PC-3 (cell line): ENCODE measurements around the gene RHBDL2. TPM values are rescaled to one million over a fixed set of nuclear protein-coding genes. Genes with fewer than 3 reads are reported as not detected.

Experiments used
- ATAC-seq: fragments of 200-7000 bp; cut with Tn5 transposase; 2 replicates; pipeline ENCODE4 v1.9.1; 2020; ENCODE audit warnings: mild to moderate bottlenecking, moderate library complexity
- BruUV-seq: library from RNA; stranded (reverse); fragments of 400-500 nt; replicated peaks from 2 replicates; lab custom pipeline; 2021; lab: Mats Ljungman, UMichigan
- CTCF ChIA-PET: fragments of 300-600 bp; sonication (Branson Sonifier 250); formaldehyde crosslinking; loops from one replicate; lab custom pipeline; 2022; ENCODE audit warnings: antibody characterized with exemption; lab: Charles Lee
- POLR2A ChIA-PET: fragments of 300-600 bp; sonication (Branson Sonifier 250); formaldehyde crosslinking; loops from one replicate; lab custom pipeline; 2022; ENCODE audit warnings: antibody characterized with exemption; ENCODE audit not compliant: unreplicated experiment; lab: Charles Lee
- DNase-seq: peaks from one replicate; pipeline ENCODE4 v3.0.0-alpha.2; 2015
- H2AFZ ChIP-seq: fragments of 300-600 bp; sonication (generic); 2 replicates; pipeline ENCODE4 v1.6.0; 2016; ENCODE audit warnings: antibody characterized with exemption, low read length
- H3F3A ChIP-seq: fragments of 300-600 bp; sonication (generic); one replicate; pipeline ENCODE4 v1.6.0; 2017; ENCODE audit warnings: antibody characterized with exemption, low read length, control low read depth, mild to moderate bottlenecking; ENCODE audit not compliant: unreplicated experiment
- H3K27ac ChIP-seq: fragments of 300-600 bp; sonication (generic); 2 replicates; pipeline ENCODE4 v1.5.1; 2016; ENCODE audit warnings: mild to moderate bottlenecking, low read length
- H3K27me3 ChIP-seq: fragments of 300-600 bp; sonication (generic); 2 replicates; pipeline ENCODE4 v1.6.1; 2016; ENCODE audit warnings: low read length, mixed read lengths
- H3K36me3 ChIP-seq: fragments of 300-600 bp; sonication (generic); 2 replicates; pipeline ENCODE4 v1.6.1; 2016; ENCODE audit warnings: low read depth, mixed run types, low read length, mixed read lengths
- H3K4me1 ChIP-seq: fragments of 300-600 bp; sonication (generic); 2 replicates; pipeline ENCODE4 v1.5.1; 2016; ENCODE audit warnings: low read length; ENCODE audit not compliant: insufficient read depth
- H3K4me2 ChIP-seq: fragments of 300-600 bp; sonication (generic); 2 replicates; pipeline ENCODE4 v1.6.0; 2016; ENCODE audit warnings: low read length
- H3K4me3 ChIP-seq: fragments of 300-600 bp; sonication (generic); 2 replicates; pipeline ENCODE4 v1.5.1; 2016; ENCODE audit warnings: mild to moderate bottlenecking, low read length, mixed read lengths
- H3K79me2 ChIP-seq: fragments of 300-600 bp; sonication (generic); 2 replicates; pipeline ENCODE4 v1.6.1; 2017; ENCODE audit warnings: low read length, mixed read lengths
- H3K9ac ChIP-seq: fragments of 300-600 bp; sonication (generic); 2 replicates; pipeline ENCODE4 v1.6.0; 2016; ENCODE audit warnings: mild to moderate bottlenecking, low read length
- H3K9me2 ChIP-seq: fragments of 300-600 bp; sonication (generic); replicated peaks from 2 replicates; pipeline ENCODE4 v1.6.1; 2016; ENCODE audit warnings: mixed run types, low read length, mixed read lengths
- H3K9me3 ChIP-seq: fragments of 300-600 bp; sonication (generic); 2 replicates; pipeline ENCODE4 v1.6.1; 2016; ENCODE audit warnings: low read length, mixed read lengths
- H4K20me1 ChIP-seq: fragments of 300-600 bp; sonication (generic); 2 replicates; pipeline ENCODE4 v1.6.1; 2016; ENCODE audit warnings: low read length, mixed read lengths
- EZH2 ChIP-seq: fragments of 300-600 bp; sonication (generic); IDR thresholded peaks from one replicate; pipeline ENCODE4 v1.6.1; 2017; ENCODE audit warnings: antibody characterized with exemption, mild to moderate bottlenecking, low read length; ENCODE audit not compliant: unreplicated experiment
- EZH2phosphoT487 ChIP-seq: fragments of 300-600 bp; sonication (generic); IDR thresholded peaks from 2 replicates; pipeline ENCODE4 v1.6.1; 2018; ENCODE audit warnings: mild to moderate bottlenecking, antibody characterized with exemption, low read length, borderline replicate concordance
- intact Hi-C: fragments of 100-400 bp; cut with micrococcal nuclease; formaldehyde crosslinking; loops from 2 replicates; pipeline ENCODE4 v1.9.0; 2023
- total RNA-seq: library from RNA; depleted of rRNA; stranded (reverse); fragments of >200 nt; gene quantifications from 2 replicates; pipeline ENCODE4 v1.2.3, GENCODE V29; 2014
- TF ChIP-seq, protein P1 (sequence below): fragments of 300-600 bp; sonication (generic); conservative IDR thresholded peaks from 2 replicates; pipeline ENCODE4 v1.5.1; 2017; ENCODE audit warnings: antibody characterized with exemption, low read depth, mild to moderate bottlenecking, low read length

The RHBDL2 gene
- total RNA-seq, 1 experiment from 2014 or later = 3.6 TPM

DNA sequence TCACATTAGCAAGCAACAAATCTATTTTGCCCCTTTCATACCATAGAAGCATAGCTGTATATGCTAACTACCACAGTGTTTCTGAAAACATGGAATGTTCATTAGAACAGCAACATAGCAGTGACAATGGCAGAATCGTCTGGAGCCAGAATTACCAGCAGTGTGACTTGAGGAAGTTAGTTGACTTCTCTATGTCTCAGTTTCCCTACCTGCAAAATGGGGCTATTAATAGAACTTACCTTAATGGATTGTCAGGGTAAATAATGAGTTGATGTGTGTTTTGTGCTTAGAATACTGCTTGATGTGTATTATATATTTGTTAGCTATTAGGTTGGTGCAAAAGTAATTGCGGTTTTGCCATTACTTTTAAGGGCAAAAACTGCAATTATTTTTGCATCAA lies 45.5 kb downstream of the RHBDL2 start:
- H3K27ac ChIP-seq = no peak overlapping the region
- CTCF ChIA-PET = no interaction called here
- no peaks in the 10 kb centered on the region for H3K36me3 ChIP-seq
- H4K20me1 ChIP-seq = no peaks in the 10 kb centered on the region
- no peaks in the 10 kb centered on the region for H3K79me2 ChIP-seq
- intact Hi-C loops = no loop called here
- no peak overlapping the region for H3K4me2 ChIP-seq
- POLR2A ChIA-PET = no interaction called here
- H3K9ac ChIP-seq = no peak overlapping the region
- no peaks in the 10 kb centered on the region for H3K27me3 ChIP-seq
- TF ChIP-seq EZH2 = no peak
- TF ChIP-seq, protein P1, sequence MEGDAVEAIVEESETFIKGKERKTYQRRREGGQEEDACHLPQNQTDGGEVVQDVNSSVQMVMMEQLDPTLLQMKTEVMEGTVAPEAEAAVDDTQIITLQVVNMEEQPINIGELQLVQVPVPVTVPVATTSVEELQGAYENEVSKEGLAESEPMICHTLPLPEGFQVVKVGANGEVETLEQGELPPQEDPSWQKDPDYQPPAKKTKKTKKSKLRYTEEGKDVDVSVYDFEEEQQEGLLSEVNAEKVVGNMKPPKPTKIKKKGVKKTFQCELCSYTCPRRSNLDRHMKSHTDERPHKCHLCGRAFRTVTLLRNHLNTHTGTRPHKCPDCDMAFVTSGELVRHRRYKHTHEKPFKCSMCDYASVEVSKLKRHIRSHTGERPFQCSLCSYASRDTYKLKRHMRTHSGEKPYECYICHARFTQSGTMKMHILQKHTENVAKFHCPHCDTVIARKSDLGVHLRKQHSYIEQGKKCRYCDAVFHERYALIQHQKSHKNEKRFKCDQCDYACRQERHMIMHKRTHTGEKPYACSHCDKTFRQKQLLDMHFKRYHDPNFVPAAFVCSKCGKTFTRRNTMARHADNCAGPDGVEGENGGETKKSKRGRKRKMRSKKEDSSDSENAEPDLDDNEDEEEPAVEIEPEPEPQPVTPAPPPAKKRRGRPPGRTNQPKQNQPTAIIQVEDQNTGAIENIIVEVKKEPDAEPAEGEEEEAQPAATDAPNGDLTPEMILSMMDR = no peak
- TF ChIP-seq EZH2phosphoT487 = no peak
- no peaks in the 10 kb centered on the region for H3F3A ChIP-seq
- no peak for DNase-seq
- H3K4me3 ChIP-seq = no peak overlapping the region
- no peak for ATAC-seq
- H3K4me1 ChIP-seq = peaks cover 13% of the 10 kb centered on the region; the same call in 1 of the 2 replicates
- BruUV-seq = no TSS peak
- H3K9me3 ChIP-seq = no peaks in the 10 kb centered on the region
- no peaks in the 10 kb centered on the region for H3K9me2 ChIP-seq
- no peak overlapping the region for H2AFZ ChIP-seq

DNA sequence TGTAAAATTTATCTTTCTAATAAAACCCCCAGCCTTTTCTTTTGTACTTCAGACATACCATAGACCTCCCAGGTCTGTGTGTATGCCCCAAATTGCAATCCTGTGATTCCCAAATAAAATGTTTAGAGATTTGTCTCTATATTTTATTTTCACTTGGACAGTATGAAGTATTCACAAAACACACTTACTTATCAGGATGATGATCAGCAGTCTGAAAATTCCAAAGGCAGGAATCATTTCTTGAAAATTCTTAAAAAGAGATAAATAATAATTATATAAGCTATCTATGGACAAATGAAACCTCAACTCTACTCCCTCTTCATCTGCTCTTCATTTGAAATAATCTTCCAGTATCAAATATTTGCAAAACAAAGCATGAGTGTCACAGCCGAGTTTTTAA lies 48.7 kb downstream of the RHBDL2 start:
- H3K79me2 ChIP-seq = no peaks in the 10 kb centered on the region
- no peaks in the 10 kb centered on the region for H3F3A ChIP-seq
- H3K36me3 ChIP-seq = no peaks in the 10 kb centered on the region
- ChIA-PET CTCF (no interaction called here), POLR2A (no interaction called here)
- H3K9me2 ChIP-seq = no peaks in the 10 kb centered on the region
- H3K4me1 ChIP-seq = no peaks in the 10 kb centered on the region
- TF ChIP-seq EZH2 = no peak
- TF ChIP-seq, protein P1 = no peak
- no peak for TF ChIP-seq EZH2phosphoT487
- no peak for DNase-seq
- H3K4me2 ChIP-seq = no peak overlapping the region
- intact Hi-C loops = no loop called here
- H3K9ac ChIP-seq = no peak overlapping the region
- no peak overlapping the region for H3K27ac ChIP-seq
- no TSS peak for BruUV-seq
- no peak overlapping the region for H3K4me3 ChIP-seq
- no peak overlapping the region for H2AFZ ChIP-seq
- H3K9me3 ChIP-seq = no peaks in the 10 kb centered on the region
- H3K27me3 ChIP-seq = no peaks in the 10 kb centered on the region
- H4K20me1 ChIP-seq = no peaks in the 10 kb centered on the region
- ATAC-seq = no peak

DNA sequence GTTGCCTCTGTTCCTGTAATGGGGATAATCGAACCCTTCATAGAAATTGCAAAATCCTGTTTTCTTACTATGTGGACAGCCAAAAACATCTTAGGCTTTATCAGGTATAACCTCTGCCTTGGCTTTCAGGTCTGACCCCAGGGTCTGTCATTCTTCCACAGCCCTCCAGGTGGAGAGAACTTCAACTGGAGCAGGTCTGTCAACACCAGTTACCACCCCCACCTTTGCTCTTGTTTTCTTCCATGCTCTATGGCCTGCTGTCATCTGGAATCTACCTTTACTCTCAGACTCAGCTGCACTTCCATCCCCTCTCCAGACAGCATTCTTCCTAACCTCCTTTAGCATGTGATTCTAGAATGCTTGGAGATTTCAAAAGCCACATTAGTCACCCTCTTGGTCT lies 49.9 kb downstream of the RHBDL2 start:
- no peaks in the 10 kb centered on the region for H3K27me3 ChIP-seq
- ChIA-PET POLR2A (no interaction called here), CTCF (no interaction called here)
- no peaks in the 10 kb centered on the region for H3K36me3 ChIP-seq
- no peaks in the 10 kb centered on the region for H3K9me3 ChIP-seq
- no TSS peak for BruUV-seq
- peak; percentile 16 for DNase-seq
- ATAC-seq = no peak; the same call in 1 of the 2 replicates
- no peaks in the 10 kb centered on the region for H3K9me2 ChIP-seq
- TF ChIP-seq, protein P1 = peak; percentile 34; the same call in 1 of the 2 replicates
- TF ChIP-seq EZH2 = no peak
- no peak overlapping the region for H3K27ac ChIP-seq
- no peak overlapping the region for H3K4me3 ChIP-seq
- no peak overlapping the region for H2AFZ ChIP-seq
- no peaks in the 10 kb centered on the region for H3K79me2 ChIP-seq
- no peaks in the 10 kb centered on the region for H3F3A ChIP-seq
- no peak overlapping the region for H3K4me2 ChIP-seq
- intact Hi-C loops = no loop called here
- no peak overlapping the region for H3K9ac ChIP-seq
- no peaks in the 10 kb centered on the region for H4K20me1 ChIP-seq
- no peaks in the 10 kb centered on the region for H3K4me1 ChIP-seq
